ENCODE measurements around the gene TMEM187.

Gene TMEM187

DNA sequence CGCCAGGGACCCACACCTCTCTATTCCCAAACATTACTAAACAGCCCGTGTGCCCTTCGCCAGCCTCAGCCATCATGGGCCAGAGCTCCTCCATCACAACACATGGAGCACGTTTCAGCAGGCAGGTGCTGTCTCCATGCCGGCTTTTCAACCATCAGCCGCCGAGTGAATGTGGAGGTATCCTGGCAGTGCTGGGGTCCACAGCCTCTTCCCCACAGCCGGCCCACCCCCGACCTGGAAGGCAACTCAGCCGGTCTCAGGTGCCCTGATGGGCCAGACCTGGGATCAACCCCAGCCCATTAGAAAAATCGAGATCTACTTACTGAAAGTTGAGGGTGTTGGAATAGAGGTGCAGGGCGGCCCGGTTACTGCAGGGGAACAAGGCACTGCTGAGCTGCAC lies 40.8 kb upstream of the TMEM187 start:
- TF ChIP-seq SIN3A (IDR thresholded peaks at IDR 0.05; ENCODE audit: borderline replicate concordance, insufficient read depth, low read length): no peak
- no peak for TF ChIP-seq FOXP2 (optimal IDR thresholded peaks at IDR 0.05; ENCODE audit: borderline replicate concordance, extremely low read depth, extremely low read length, insufficient read depth)
- no peak for TF ChIP-seq TAF1 (IDR thresholded peaks at IDR 0.05; ENCODE audit: borderline replicate concordance, insufficient read depth, low read length)

DNA sequence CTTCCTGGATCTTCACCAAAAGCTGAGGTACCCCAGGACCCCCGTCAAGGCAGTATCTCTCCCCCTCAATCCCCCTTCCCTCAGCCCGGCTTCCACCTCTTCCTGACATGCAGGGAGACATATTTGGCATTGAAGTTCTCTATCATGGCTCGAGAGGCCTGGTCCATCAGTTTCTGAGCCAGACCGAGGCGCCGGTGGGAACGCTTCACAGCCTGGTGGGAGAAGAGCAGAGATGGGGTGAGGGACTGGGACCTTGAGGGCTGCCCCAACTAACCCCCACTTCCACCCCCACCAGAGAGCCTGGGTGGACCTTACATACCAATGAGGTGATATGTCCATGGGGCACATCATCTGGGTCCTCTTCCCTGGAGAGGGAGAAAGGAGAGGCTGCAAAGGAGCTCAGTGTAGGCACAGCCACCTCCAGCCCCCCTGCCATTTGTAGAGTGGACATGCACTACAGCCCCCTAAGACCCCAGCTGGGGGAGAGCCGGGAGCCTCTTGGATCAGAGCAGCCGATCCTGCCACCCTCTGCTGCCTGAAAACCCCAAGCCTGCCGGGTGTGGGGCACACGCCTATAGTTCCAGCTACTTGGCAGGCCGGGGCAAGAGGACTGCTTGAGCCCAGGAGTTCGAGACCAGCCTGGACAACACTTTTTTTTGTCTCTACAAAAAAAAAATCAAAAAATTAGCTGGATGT lies 40.2 kb upstream of the TMEM187 start:
- TF ChIP-seq, protein P1, sequence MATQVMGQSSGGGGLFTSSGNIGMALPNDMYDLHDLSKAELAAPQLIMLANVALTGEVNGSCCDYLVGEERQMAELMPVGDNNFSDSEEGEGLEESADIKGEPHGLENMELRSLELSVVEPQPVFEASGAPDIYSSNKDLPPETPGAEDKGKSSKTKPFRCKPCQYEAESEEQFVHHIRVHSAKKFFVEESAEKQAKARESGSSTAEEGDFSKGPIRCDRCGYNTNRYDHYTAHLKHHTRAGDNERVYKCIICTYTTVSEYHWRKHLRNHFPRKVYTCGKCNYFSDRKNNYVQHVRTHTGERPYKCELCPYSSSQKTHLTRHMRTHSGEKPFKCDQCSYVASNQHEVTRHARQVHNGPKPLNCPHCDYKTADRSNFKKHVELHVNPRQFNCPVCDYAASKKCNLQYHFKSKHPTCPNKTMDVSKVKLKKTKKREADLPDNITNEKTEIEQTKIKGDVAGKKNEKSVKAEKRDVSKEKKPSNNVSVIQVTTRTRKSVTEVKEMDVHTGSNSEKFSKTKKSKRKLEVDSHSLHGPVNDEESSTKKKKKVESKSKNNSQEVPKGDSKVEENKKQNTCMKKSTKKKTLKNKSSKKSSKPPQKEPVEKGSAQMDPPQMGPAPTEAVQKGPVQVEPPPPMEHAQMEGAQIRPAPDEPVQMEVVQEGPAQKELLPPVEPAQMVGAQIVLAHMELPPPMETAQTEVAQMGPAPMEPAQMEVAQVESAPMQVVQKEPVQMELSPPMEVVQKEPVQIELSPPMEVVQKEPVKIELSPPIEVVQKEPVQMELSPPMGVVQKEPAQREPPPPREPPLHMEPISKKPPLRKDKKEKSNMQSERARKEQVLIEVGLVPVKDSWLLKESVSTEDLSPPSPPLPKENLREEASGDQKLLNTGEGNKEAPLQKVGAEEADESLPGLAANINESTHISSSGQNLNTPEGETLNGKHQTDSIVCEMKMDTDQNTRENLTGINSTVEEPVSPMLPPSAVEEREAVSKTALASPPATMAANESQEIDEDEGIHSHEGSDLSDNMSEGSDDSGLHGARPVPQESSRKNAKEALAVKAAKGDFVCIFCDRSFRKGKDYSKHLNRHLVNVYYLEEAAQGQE (IDR thresholded peaks at IDR 0.05; ENCODE audit: insufficient read depth in 1 of 2, low read depth in 2 of 2, low read length in 2 of 2): no peak
- TF ChIP-seq TAF1 (IDR thresholded peaks at IDR 0.05; ENCODE audit: borderline replicate concordance, insufficient read depth, low read length) (no peak), POLR2AphosphoS5 (IDR thresholded peaks at IDR 0.05; ENCODE audit: low read depth, low read length) (no peak), FOXP2 (optimal IDR thresholded peaks at IDR 0.05; ENCODE audit: borderline replicate concordance, extremely low read depth, extremely low read length, insufficient read depth) (no peak), SIN3A (IDR thresholded peaks at IDR 0.05; ENCODE audit: borderline replicate concordance, insufficient read depth, low read length) (no peak)

DNA sequence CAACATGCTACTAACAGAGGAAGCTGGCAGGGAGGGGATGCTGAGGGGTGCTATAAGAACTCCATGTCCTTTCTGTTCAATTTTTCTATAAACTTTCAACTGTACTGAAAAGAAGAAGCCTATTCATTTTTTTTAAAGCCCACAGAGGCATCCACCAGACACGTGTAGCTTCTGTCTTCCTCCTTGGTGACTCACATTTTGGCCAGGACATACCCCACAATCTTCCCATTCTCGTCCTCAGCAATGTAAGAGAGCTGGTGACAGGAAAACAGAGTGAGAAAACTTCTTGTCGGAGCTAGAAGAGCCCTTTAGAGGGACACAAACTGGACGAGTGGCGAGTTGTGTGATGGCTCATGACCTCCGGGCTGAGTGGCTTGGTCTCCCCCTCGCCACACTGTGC lies 38.8 kb upstream of the TMEM187 start:
- TF ChIP-seq FOXP2 (optimal IDR thresholded peaks at IDR 0.05; ENCODE audit: borderline replicate concordance, extremely low read depth, extremely low read length, insufficient read depth): no peak

DNA sequence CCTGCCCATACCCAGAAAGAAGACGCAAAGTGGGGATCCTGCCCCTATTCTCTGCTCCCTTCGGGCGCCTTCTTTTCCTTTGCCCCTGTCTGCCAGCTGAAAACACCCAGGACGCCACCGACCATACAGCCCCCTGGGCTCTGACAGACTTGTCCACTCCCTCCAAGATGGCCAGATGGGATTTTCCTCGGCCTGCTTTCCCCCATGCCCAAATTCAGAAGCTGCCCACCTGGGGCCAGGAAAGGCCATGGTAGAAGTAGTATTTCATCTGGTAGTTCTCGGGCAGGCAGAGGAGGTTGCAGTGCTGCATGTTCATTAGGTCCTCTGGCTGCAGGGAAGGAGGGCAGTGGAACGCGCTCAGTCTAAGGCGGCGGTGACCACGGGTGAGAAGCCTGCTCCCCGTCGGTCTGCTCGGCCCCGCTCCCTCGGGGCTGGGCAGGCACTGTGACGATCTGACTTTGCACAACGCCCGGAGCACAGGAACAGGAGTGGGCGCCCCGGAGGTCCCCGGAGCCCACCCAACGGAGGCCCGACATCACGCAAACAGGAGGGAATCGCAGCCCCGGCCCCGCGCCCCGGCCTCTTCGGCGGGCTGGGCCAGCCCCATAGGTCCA lies 38.3 kb upstream of the TMEM187 start:
- no peak for TF ChIP-seq TAF1 (IDR thresholded peaks at IDR 0.05; ENCODE audit: borderline replicate concordance, insufficient read depth, low read length)
- TF ChIP-seq SIN3A (IDR thresholded peaks at IDR 0.05; ENCODE audit: borderline replicate concordance, insufficient read depth, low read length): no peak
- no peak for TF ChIP-seq FOXP2 (optimal IDR thresholded peaks at IDR 0.05; ENCODE audit: borderline replicate concordance, extremely low read depth, extremely low read length, insufficient read depth)
- TF ChIP-seq, protein P1 (IDR thresholded peaks at IDR 0.05; ENCODE audit: insufficient read depth in 1 of 2, low read depth in 2 of 2, low read length in 2 of 2): no peak
- no peak for TF ChIP-seq POLR2AphosphoS5 (IDR thresholded peaks at IDR 0.05; ENCODE audit: low read depth, low read length)

DNA sequence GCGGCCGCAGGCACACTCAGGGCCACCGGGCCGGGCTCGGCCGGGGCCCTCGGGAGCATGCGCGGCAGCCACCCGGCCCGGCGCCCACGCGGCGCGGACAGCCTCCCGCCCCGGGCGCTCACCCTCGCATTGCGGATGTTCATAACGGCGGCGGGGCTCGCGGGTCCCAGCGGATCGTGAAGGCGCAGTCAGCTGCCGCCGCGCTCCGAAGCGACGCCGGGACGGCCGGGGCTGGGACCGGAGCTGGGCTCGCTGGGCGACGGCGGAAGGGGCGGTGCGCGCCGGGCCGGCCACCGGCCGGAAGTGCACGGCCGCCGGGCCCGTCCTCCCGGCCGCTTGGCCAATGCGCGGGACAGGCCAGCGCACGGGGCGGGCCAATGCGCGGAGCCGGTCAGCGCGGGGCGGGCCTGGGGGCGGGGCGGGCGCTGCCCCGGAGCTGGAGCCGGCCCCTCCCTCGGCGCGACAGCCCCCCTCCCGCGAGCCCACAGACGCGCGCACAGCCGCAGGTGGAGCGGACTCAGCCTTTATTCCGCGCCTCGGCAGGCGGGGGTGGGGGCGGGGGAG lies 37.7 kb upstream of the TMEM187 start, which contains the start of gene NAA10:
Gene NAA10, minus strand, starts transcription at position 276 of the 564 bp plus-strand sequence. Its CDS starts 133 bp downstream, at position 143.
- TF ChIP-seq TAF1 (IDR thresholded peaks at IDR 0.05; ENCODE audit: borderline replicate concordance, insufficient read depth, low read length): no peak
- TF ChIP-seq POLR2AphosphoS5 (IDR thresholded peaks at IDR 0.05; ENCODE audit: low read depth, low read length): no peak
- TF ChIP-seq, protein P1 (IDR thresholded peaks at IDR 0.05; ENCODE audit: insufficient read depth in 1 of 2, low read depth in 2 of 2, low read length in 2 of 2): no peak
- no peak for TF ChIP-seq SIN3A (IDR thresholded peaks at IDR 0.05; ENCODE audit: borderline replicate concordance, insufficient read depth, low read length)
- TF ChIP-seq FOXP2 (optimal IDR thresholded peaks at IDR 0.05; ENCODE audit: borderline replicate concordance, extremely low read depth, extremely low read length, insufficient read depth): no peak

Measured in PFSK-1 (cell line).